Erythroblast (primary cell): ENCODE results near the gene SPEG.
"Not testable (repeated sequence)": the region's sequence is repeated elsewhere in the genome, so short reads cannot be mapped to it uniquely, and the experiment has no call there.

Experiments used
- DNase-seq, 2 experiments: peaks; one replicate each; lab custom pipeline; 2025; lab: John Stamatoyannopoulos, UW
- GATA1 ChIP-seq: IDR thresholded peaks from 2 replicates; pipeline ENCODE4 v1.6.1; 2011; ENCODE audit warnings: low read depth, mild to moderate bottlenecking, control low read depth, low read length, moderate library complexity
- POLR2A ChIP-seq: IDR thresholded peaks from 2 replicates; pipeline ENCODE4 v1.6.1; 2011; ENCODE audit warnings: mild to moderate bottlenecking, low read length

The SPEG gene

DNA sequence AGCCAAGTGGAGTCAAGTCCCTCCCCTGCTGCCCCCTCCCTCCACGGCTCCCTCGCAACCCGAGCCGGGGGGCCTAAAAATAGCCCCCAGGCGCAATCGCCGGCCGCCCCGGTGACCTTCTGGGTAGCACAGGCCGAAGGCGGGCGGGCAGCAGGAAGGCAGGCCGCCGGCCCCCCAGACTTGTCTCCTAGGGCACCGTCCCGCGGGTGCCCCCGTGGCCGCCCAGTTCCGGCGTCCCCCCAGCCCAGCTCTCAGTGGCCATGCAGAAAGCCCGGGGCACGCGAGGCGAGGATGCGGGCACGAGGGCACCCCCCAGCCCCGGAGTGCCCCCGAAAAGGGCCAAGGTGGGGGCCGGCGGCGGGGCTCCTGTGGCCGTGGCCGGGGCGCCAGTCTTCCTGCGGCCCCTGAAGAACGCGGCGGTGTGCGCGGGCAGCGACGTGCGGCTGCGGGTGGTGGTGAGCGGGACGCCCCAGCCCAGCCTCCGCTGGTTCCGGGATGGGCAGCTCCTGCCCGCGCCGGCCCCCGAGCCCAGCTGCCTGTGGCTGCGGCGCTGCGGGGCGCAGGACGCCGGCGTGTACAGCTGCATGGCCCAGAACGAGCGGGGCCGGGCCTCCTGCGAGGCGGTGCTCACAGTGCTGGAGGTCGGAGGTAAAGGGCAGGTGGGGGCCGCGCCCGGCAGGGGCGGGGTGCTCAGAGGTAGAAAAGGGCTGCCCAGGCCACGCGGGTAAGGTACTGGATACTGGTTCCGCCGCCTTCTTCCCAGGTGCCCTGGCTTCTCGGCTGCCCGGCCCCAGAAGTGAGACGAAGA, at the start of gene SPEG:
TSS of gene SPEG (plus strand) at position 126 of the 808 bp plus-strand sequence. CDS start at position 261, 135 bp downstream.
- no peak for DNase-seq
- TF ChIP-seq POLR2A (no peak), GATA1 (no peak)

GRCh38 chr2:219384859-219385258, 49.8 kb upstream of the SPEG start:
- TF ChIP-seq GATA1 (no peak), POLR2A (no peak)
- no peak for DNase-seq

- no peak for TF ChIP-seq POLR2A
- TF ChIP-seq GATA1, result no peak
- no peak for DNase-seq
Measured at GRCh38 chr2:219385958-219386520, 48.6 kb upstream of the SPEG start.

- no peak for TF ChIP-seq GATA1
- no peak for TF ChIP-seq POLR2A
- peak; percentile 47 to 59 for DNase-seq
Measured at GRCh38 chr2:219386532-219387280, 47.9 kb upstream of the SPEG start.

DNA sequence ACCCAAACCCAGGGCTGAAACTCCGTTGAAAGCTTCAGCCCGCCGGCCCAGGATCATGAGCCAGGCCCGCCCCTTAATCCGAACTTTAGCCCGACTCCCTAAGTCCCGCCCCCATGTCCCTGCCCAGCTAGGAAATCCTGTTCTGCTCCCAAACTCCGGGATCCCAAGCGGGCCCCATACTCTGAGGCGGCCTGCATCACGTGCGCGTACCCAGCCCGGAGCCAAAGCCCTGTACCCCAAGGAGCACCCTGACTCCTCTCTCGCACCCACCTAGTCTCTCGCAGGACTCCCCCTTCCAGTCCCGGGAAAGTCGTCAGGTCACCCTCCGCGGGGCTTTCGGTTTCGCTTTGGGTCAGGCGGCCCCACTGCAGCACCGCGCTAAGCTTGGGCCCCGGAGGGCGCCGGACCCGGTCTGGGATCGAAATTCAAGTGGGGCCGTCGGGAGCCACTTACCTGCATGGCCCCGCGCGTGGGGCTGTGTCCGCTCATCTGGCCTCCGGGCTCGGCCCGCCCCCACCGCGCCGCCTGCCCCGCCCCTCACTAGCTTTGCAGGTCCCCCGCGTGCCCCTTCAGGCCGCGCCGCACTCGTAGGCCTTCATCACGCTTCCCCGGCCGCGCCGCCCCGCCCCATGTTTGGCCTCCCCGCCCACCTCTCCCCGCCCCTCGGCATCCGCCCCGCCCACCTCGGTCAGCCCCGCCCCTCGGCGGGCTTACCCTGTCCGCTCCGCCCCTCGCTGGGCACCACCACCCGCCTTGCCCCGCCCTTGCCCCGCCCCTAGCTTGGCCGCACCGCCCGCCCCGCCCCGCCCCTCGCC, 47.1 kb upstream of the SPEG start, which contains the start of gene DNPEP:
TSS of gene DNPEP (minus strand) at position 607 of the 815 bp plus-strand sequence. CDS start at position 489, 118 bp downstream.
- TF ChIP-seq POLR2A (no peak), GATA1 (no peak)

GRCh38 chr2:219388121-219388906, 46.3 kb upstream of the SPEG start:
- peak; percentile 99 to 100 for DNase-seq
- TF ChIP-seq GATA1, result no peak
- TF ChIP-seq POLR2A, result peak; percentile 20

More for the DNA sequence above, 47.1 kb upstream of the SPEG start, which contains the start of gene DNPEP:
- peak; percentile 96 to 100 for DNase-seq

GRCh38 chr2:219388907-219389156, 45.8 kb upstream of the SPEG start:
- peak in 1 of 2 experiments; percentile 45 for DNase-seq
- no peak for TF ChIP-seq GATA1
- no peak for TF ChIP-seq POLR2A

DNA sequence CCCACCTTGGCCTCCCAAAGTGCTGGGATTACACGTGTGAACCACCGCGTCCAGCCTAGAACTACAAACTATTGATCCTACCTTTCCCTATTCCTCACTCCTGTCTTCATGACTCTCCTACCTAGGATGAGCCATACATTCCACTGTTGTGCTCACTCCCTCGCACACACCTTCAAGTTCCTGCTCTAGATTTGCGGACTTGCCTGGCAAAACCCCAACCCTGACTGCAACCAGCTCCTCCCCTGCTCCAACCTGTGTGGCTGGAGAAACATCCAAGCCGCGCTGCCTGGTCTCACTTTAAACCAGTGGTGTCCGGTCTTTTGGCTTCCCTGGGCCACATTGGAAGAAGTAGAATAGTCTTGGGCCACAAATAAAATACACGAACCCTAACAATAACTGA, 41.9 kb upstream of the SPEG start:
- DNase-seq, result no peak
- TF ChIP-seq GATA1 (no peak), POLR2A (no peak)

GRCh38 chr2:219395056-219395455, 39.6 kb upstream of the SPEG start:
- not testable (repeated sequence) for DNase-seq

DNA sequence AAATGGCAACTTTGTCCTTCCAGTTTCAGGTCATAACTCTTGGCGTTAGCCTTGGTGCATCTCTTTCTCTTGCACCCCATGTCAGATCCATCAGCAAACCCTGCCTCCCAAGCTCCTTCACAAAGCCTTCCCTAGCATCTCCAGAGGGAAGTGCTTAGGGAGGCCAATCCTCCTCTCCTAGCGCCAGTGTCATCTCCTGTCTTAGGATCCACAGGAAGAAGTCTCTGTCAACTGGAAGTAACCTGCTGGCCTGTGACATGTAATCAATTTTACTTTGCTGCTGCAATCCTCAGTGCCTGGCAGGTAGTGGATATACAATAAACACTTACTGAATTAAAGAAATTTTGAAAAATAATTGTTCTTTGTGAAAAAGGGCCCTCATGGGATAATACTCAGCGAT, 39.0 kb upstream of the SPEG start:
- no peak for DNase-seq
- TF ChIP-seq GATA1 (no peak), POLR2A (no peak)

- no peak for TF ChIP-seq GATA1
- no peak for TF ChIP-seq POLR2A
- DNase-seq, result no peak
Measured at GRCh38 chr2:219396863-219397457, 37.7 kb upstream of the SPEG start.

- no peak for DNase-seq
- TF ChIP-seq POLR2A, result no peak
- no peak for TF ChIP-seq GATA1
Measured at GRCh38 chr2:219398721-219399363, 35.8 kb upstream of the SPEG start.
